Caco-2 (cell line): ENCODE measurements around the gene SNRNP25. TPM values are rescaled to one million over a fixed set of nuclear protein-coding genes. Genes with fewer than 3 reads are reported as not detected.

Experiments
- BruUV-seq: library from RNA; stranded (reverse); fragments of 400-500 nt; replicated peaks from 2 replicates; lab custom pipeline; 2021; lab: Mats Ljungman, UMichigan
- CTCF ChIA-PET: fragments of 300-600 bp; sonication (Branson Sonifier 250); formaldehyde crosslinking; loops from one replicate; lab custom pipeline; 2022; ENCODE audit warnings: antibody characterized with exemption; lab: Charles Lee
- POLR2A ChIA-PET: fragments of 300-600 bp; sonication (Branson Sonifier 250); formaldehyde crosslinking; loops from one replicate; lab custom pipeline; 2022; ENCODE audit warnings: antibody characterized with exemption; lab: Charles Lee
- DNase-seq, 2 experiments: peaks; one replicate each; pipeline versions ENCODE4 v3.0.0 to v3.0.0-alpha.2; 2020 to 2022
- H3K27me3 ChIP-seq: replicated peaks from 2 replicates; pipeline ENCODE4 v1.6.0; 2011; ENCODE audit warnings: low read length; ENCODE audit not compliant: control insufficient read depth, insufficient read depth
- H3K36me3 ChIP-seq: 2 replicates; pipeline ENCODE4 v1.5.1; 2011; ENCODE audit warnings: low read length; ENCODE audit not compliant: control insufficient read depth, insufficient read depth
- H3K4me1 ChIP-seq: fragments of 250-450 bp; sonication (Bioruptor Pico); 2 replicates; pipeline ENCODE4 v1.5.1; 2020; ENCODE audit warnings: mild to moderate bottlenecking
- H3K4me3 ChIP-seq: 2 replicates; pipeline ENCODE4 v1.5.1; 2011; ENCODE audit warnings: low read depth, mild to moderate bottlenecking, control low read depth, low read length
- H3K9me3 ChIP-seq: fragments of 250-450 bp; sonication (Bioruptor Pico); 2 replicates; pipeline ENCODE4 v1.5.1; 2020; ENCODE audit warnings: mild to moderate bottlenecking, moderate library complexity
- H3K27ac Mint-ChIP-seq: one replicate; pipeline ENCODE4 v1.8.0; 2022; ENCODE audit warnings: mixed read lengths; ENCODE audit not compliant: unreplicated experiment
- H3K27me3 Mint-ChIP-seq: one replicate; pipeline ENCODE4 v1.8.0; 2022; ENCODE audit warnings: mixed read lengths; ENCODE audit not compliant: insufficient read depth, unreplicated experiment
- H3K36me3 Mint-ChIP-seq: one replicate; pipeline ENCODE4 v1.8.0; 2022; ENCODE audit warnings: mild to moderate bottlenecking, mixed read lengths; ENCODE audit not compliant: insufficient read depth, unreplicated experiment
- H3K4me1 Mint-ChIP-seq: one replicate; pipeline ENCODE4 v1.8.0; 2022; ENCODE audit warnings: low read depth, mixed read lengths; ENCODE audit not compliant: unreplicated experiment
- H3K4me3 Mint-ChIP-seq: one replicate; pipeline ENCODE4 v1.8.0; 2022; ENCODE audit warnings: mild to moderate bottlenecking, moderate library complexity, mixed read lengths; ENCODE audit not compliant: unreplicated experiment
- H3K9me3 Mint-ChIP-seq: one replicate; pipeline ENCODE4 v1.8.0; 2022; ENCODE audit warnings: mixed read lengths; ENCODE audit not compliant: unreplicated experiment
- CTCF ChIP-seq, 2 experiments: fragments of 200-600 bp in 1 of 2; IDR thresholded peaks; 1 replicate in 1 of 2; 2 replicates in 1 of 2; pipeline versions ENCODE4 v1.5.1 to v1.8.0; 2011 to 2022; ENCODE audit warnings: antibody characterized with exemption in 1 of 2, control low read depth in 1 of 2, inconsistent platforms in 1 of 2, low read depth in 1 of 2, low read length in 1 of 2, mild to moderate bottlenecking in 1 of 2, moderate library complexity in 1 of 2; ENCODE audit not compliant: insufficient read depth in 1 of 2, severe bottlenecking in 1 of 2, unreplicated experiment in 1 of 2
- intact Hi-C: fragments of 100-400 bp; cut with micrococcal nuclease; formaldehyde crosslinking; loops from one replicate; pipeline ENCODE4 v1.10.0; 2022; ENCODE audit not compliant: unreplicated experiment
- microRNA-seq: library from miRNA; unstranded; fragments of <30 nt; microRNA quantifications from one replicate; pipeline ENCODE4 v1.2.0, GENCODE V29; 2022
- total RNA-seq: library from RNA; stranded (reverse); gene quantifications from 2 replicates; pipeline ENCODE4 v1.2.3, GENCODE V29; 2022

Gene SNRNP25
- total RNA-seq, 1 experiment from 2014 or later: 57.1 TPM

DNA sequence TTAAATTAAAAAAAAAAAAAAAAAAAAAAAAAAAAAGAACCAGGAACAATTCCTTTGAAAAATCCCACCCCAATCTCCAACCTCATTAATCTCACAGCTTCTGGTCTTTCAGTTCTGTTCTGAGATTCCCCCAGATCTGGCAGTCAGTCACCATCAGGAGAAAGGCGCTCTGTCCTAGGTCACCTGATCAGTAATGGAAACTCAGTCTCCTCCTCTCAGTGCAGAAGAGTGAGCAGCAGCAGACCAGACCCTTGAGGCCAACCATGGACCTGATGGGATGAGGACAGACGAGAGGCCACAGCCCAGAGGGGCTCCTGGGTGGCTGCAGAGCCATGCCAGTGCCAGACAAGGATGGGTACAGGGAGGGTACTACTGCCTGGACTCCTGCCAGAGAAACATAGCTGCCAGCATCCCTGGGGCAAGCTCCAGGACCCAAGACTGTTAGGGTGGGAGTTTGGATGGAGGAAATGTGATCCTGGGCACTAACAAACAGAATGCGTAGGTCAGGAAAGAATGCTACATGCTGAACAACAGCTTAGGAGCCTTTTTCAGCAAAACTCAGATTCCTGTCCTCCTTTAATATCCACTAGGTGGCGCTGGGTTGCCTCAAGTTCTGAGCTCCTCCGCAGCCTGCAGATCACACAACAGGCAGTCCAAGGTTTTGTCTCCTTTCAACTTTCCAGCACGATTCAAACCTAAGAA is 53.1 kb downstream of the SNRNP25 start:
- Mint-ChIP-seq H3K27me3 (no peaks in the 10 kb centered on the region), H3K36me3 (peaks cover 38% of the 10 kb centered on the region), H3K9me3 (no peaks in the 10 kb centered on the region), H3K4me3 (no peak overlapping the region), H3K27ac (no peak overlapping the region), H3K4me1 (no peaks in the 10 kb centered on the region)
- Histone ChIP-seq H3K27me3 (no peaks in the 10 kb centered on the region), H3K9me3 (no peaks in the 10 kb centered on the region), H3K4me3 (no peak overlapping the region), H3K4me1 (no peaks in the 10 kb centered on the region), H3K36me3 (no peaks in the 10 kb centered on the region; the same call in none of the 2 replicates)
- TF ChIP-seq CTCF (IDR thresholded peaks at IDR 0.05; ENCODE audit: insufficient read depth in 1 of 2, low read depth in 1 of 2, low read length in 1 of 2, severe bottlenecking in 1 of 2, unreplicated experiment in 1 of 2): peak; percentile 67 to 76
- DNase-seq: peak; percentile 54 to 70
- ChIA-PET POLR2A (interaction anchor here (0.6 to 0.7 kb wide), 2 partner anchors 44 to 1138 kb away, joined by 4 to 12 read pairs; no protein-coding TSS in a partner anchor), CTCF (interaction anchor here (0.7 to 1.2 kb wide), 18 partner anchors 10 to 264 kb away, joined by 3 to 9 read pairs (median 4); partner anchors contain the start of genes AXIN1, HBQ1, MPG and POLR3K)
- no TSS peak for BruUV-seq
- intact Hi-C loops: loop anchor here (1.0 to 2.0 kb wide), 2 partner anchors 74 to 256 kb away; partner anchors contain the start of gene HBQ1

Small RNA genes lying within 50 kb of the gene (microRNA-seq; reads per million reads assigned to microRNA genes)
- not detected for gene MIR6859-4

Other genes starting within 250 kb of the SNRNP25 start
- 29.3 and 32.4 TPM in 2 replicates for gene POLR3K, start 220 bp upstream of the SNRNP25 start, total RNA-seq
- gene RHBDF1, start 18.8 kb downstream of the SNRNP25 start, total RNA-seq: 62.3 and 65.8 TPM in 2 replicates
- 39.1 and 41.1 TPM in 2 replicates for gene MPG, start 24.4 kb downstream of the SNRNP25 start, total RNA-seq
- gene NPRL3, start 84.8 kb downstream of the SNRNP25 start, total RNA-seq: 47.2 and 54.0 TPM in 2 replicates
- gene HBZ, start 98.8 kb downstream of the SNRNP25 start, total RNA-seq: not detected in 2 replicates
- gene HBM, start 112.2 kb downstream of the SNRNP25 start, total RNA-seq: not detected in 2 replicates
- 2.1 TPM in 1 of 2 replicates, not detected in the other for gene HBA2, start 119.0 kb downstream of the SNRNP25 start, total RNA-seq
- 3.6 and 8.6 TPM in 2 replicates for gene HBA1, start 122.9 kb downstream of the SNRNP25 start, total RNA-seq
- 7.0 and 9.2 TPM in 2 replicates for gene HBQ1, start 126.6 kb downstream of the SNRNP25 start, total RNA-seq
- 80.7 and 86.1 TPM in 2 replicates for gene LUC7L, start 175.6 kb downstream of the SNRNP25 start, total RNA-seq
- 71.7 and 77.7 TPM in 2 replicates for gene FAM234A, start 181.0 kb downstream of the SNRNP25 start, total RNA-seq
- 5.3 and 8.9 TPM in 2 replicates for gene RGS11, start 222.1 kb downstream of the SNRNP25 start, total RNA-seq
- 1.9 and 2.1 TPM in 2 replicates for gene ARHGDIG, start 226.8 kb downstream of the SNRNP25 start, total RNA-seq
- 0.28 and 0.41 TPM in 2 replicates for gene PDIA2, start 229.3 kb downstream of the SNRNP25 start, total RNA-seq